ENCODE measurements around the gene ANGEL2. TPM values are rescaled to one million over a fixed set of nuclear protein-coding genes. Genes with fewer than 3 reads are reported as not detected.
A peak's percentile ranks its signal among the peaks of the same experiment; 100 is the strongest.

ANGEL2 gene
- total and polyA plus RNA-seq, 12 donors, result 17.7 to 47.3 (median 27.6) TPM

DNA sequence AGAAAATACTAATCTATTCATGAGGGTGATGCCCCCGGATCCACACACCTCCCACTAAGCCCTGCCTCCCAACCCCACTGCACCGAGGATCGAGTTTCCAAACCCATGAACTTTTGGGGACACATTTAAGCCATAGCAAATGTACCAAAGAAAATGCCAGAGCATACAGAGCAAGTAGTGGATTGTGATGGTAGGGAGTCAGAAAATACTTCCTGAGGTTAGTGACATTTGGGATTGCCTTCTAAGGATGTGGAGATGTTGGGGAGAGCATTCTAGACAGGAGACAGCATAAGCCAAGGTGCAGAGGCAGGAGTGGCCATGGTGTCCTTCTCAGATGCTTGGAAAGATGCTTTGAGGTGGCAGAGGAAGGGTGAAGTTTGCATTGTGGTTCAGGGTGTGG lies 32.2 kb downstream of the ANGEL2 start:
- no peaks in the 10 kb centered on the region for H3K36me3 ChIP-seq (replicated peaks in 1 of 2)
- intact Hi-C loops (cut with DNase I), result loop anchor here in 1 of 2 donors (10.0 kb wide), 2 partner anchors 159 to 309 kb away; no protein-coding TSS in a partner anchor
- H3K9me3 ChIP-seq (replicated peaks in 1 of 3), result no peaks in the 10 kb centered on the region
- no peaks in the 10 kb centered on the region for H3K27me3 ChIP-seq
- TF ChIP-seq CTCF (IDR thresholded peaks at IDR 0.05) (no peak), POLR2A (IDR thresholded peaks at IDR 0.05) (no peak)
- H3K4me3 ChIP-seq, result no peak overlapping the region
- H3K27ac ChIP-seq, result no peak overlapping the region
- DNase-seq, result no peak
- 92 to 96% (median 93%) methylated on average over 3 of the region's 3 CpGs for WGBS, 4 donors
- H3K4me1 ChIP-seq (replicated peaks in 1 of 2), result peaks cover 4 to 20% of the 10 kb centered on the region in 2 donors

GRCh38 chr1:212982430-212983152 lies 33.1 kb downstream of the ANGEL2 start:
- peaks cover 4 to 12% of the 10 kb centered on the region in 2 donors for H3K4me1 ChIP-seq (replicated peaks in 1 of 2)
- H3K9me3 ChIP-seq (replicated peaks in 1 of 3), result no peaks in the 10 kb centered on the region
- no peak for TF ChIP-seq CTCF (IDR thresholded peaks at IDR 0.05)
- TF ChIP-seq POLR2A (IDR thresholded peaks at IDR 0.05), result no peak
- WGBS, 4 donors, result 39 to 54% (median 47%) methylated on average over 6 of the region's 6 CpGs
- peak in 5 of 7 donors; percentile 31 to 51 (median 46) for DNase-seq
- H3K27ac ChIP-seq, result no peak overlapping the region
- intact Hi-C loops (cut with DNase I), result loop anchor here in 1 of 2 donors (10.0 kb wide), 2 partner anchors 158 to 308 kb away; no protein-coding TSS in a partner anchor
- no peaks in the 10 kb centered on the region for H3K36me3 ChIP-seq (replicated peaks in 1 of 2)
- no peak overlapping the region for H3K4me3 ChIP-seq
- H3K27me3 ChIP-seq, result no peaks in the 10 kb centered on the region

DNA sequence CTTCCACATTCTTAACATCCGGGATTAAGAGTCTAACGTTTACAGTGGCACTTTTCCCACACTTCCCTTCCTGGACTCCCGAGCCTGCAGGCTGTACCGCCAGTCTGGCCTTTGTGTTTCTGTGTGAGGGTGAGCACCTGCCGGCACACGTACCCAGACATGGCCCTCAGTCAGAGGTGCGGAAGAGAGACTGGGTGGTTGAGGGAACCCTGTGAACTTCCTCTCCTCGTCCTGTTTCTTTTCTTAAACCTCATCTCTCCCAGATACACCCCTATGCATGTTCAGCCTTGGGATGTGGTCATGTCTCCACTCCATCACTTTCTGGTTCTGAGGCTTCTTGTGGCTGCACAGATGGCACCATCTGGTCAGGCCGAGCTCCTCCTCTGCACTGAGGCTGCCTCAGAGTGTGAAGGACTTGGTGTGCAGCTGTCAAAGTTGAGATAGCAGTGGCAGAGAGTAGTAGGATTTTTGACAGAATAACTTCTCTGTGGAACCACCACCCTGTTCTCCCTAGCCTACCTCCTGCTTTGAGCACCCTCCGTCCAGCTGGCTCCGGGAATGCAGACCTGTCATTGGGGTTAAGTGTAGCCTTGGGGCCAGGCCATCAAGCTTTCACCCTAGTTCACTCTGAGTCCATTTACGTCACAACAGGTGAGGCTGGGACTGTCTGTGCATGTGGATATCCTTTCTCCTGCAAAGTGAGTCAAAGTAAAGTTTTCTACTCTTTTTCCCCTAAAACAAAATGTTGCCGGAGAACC lies 33.9 kb downstream of the ANGEL2 start:
- Histone ChIP-seq H3K9me3 (replicated peaks in 1 of 3) (no peaks in the 10 kb centered on the region), H3K4me1 (replicated peaks in 1 of 2) (peaks cover 4 to 10% of the 10 kb centered on the region in 2 donors), H3K27me3 (no peaks in the 10 kb centered on the region), H3K36me3 (replicated peaks in 1 of 2) (no peaks in the 10 kb centered on the region), H3K4me3 (no peak overlapping the region), H3K27ac (no peak overlapping the region)
- intact Hi-C loops (cut with DNase I), result loop anchor here in 1 of 2 donors (10.0 kb wide), 2 partner anchors 157 to 307 kb away; no protein-coding TSS in a partner anchor
- WGBS, 4 donors, result 74 to 79% (median 76%) methylated on average over 12 to 13 of the region's 13 CpGs
- DNase-seq, result peak in 1 of 7 donors; percentile 34
- TF ChIP-seq CTCF (IDR thresholded peaks at IDR 0.05) (no peak), POLR2A (IDR thresholded peaks at IDR 0.05) (no peak)

GRCh38 chr1:212981025-212981495 lies 34.6 kb downstream of the ANGEL2 start:
- Histone ChIP-seq H3K4me1 (replicated peaks in 1 of 2) (peaks cover 4 to 10% of the 10 kb centered on the region in 2 donors), H3K27me3 (no peaks in the 10 kb centered on the region), H3K27ac (no peak overlapping the region), H3K36me3 (replicated peaks in 1 of 2) (no peaks in the 10 kb centered on the region), H3K9me3 (replicated peaks in 1 of 3) (no peaks in the 10 kb centered on the region), H3K4me3 (no peak overlapping the region)
- peak in 2 of 7 donors; percentile 26 to 40 for DNase-seq
- TF ChIP-seq POLR2A (IDR thresholded peaks at IDR 0.05) (no peak), CTCF (IDR thresholded peaks at IDR 0.05) (no peak)
- 55 to 83% (median 62%) methylated on average over 8 to 11 of the region's 11 CpGs for WGBS, 4 donors
- intact Hi-C loops (cut with DNase I), result loop anchor here in 1 of 2 donors (10.0 kb wide), 2 partner anchors 156 to 306 kb away; no protein-coding TSS in a partner anchor

Measured in adrenal gland (tissue), 12 donors.